Brain microvascular endothelial cell (primary cell): Measurements from ENCODE around the gene RASSF6.
"Not testable (repeated sequence)": the region's sequence is repeated elsewhere in the genome, so short reads cannot be mapped to it uniquely, and the experiment has no call there.

Source experiments
- DNase-seq: peaks from one replicate; pipeline ENCODE4 v3.0.0-alpha.2; 2020
- H3K27ac ChIP-seq: fragments of 250-450 bp; sonication (Bioruptor Pico); 2 replicates; pipeline ENCODE4 v1.5.1; 2020; ENCODE audit warnings: mild to moderate bottlenecking, moderate library complexity
- H3K27me3 ChIP-seq: fragments of 250-450 bp; sonication (Bioruptor Pico); replicated peaks from 2 replicates; pipeline ENCODE4 v1.5.1; 2020; ENCODE audit warnings: mild to moderate bottlenecking
- H3K36me3 ChIP-seq: fragments of 250-450 bp; sonication (Bioruptor Pico); replicated peaks from 2 replicates; pipeline ENCODE4 v1.5.1; 2020; ENCODE audit warnings: mild to moderate bottlenecking
- H3K4me3 ChIP-seq: 2 replicates; pipeline ENCODE4 v1.5.1; 2011; ENCODE audit warnings: low read depth, mild to moderate bottlenecking, control low read depth, low read length, moderate library complexity
- in situ Hi-C: cut with HindIII; loops from 2 replicates; pipeline ENCODE4 v1.10.0; 2017; ENCODE audit warnings: low sequenced_read_pairs, low pct_ligation_motif_present
- TF ChIP-seq, protein P1 (sequence below): IDR thresholded peaks from 2 replicates; pipeline ENCODE4 v1.5.1; 2011; ENCODE audit warnings: low read depth, mild to moderate bottlenecking, moderate library complexity, low read length, control low read depth, inconsistent platforms; ENCODE audit errors: missing control alignments

The RASSF6 gene

DNA sequence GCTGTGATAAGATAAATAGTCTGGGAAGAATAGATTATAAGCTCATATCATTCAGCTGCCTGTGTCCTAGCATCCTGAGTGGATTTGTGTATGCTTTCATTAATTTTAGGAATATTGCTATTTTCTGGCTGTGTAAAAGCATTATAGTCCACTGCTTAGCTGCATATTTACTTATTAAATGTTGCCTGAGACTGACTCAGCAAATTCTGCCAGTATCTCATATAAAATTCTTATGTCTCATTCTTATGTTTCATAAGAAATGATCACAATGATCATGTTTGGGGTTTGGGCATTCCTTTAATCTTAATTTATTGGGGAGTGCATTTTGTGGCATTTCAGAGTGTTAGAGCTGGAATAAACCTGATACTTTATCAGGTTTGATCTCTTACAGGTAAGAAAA is 34.9 kb downstream of the RASSF6 start:
- Histone ChIP-seq H3K4me3 (no peak overlapping the region), H3K27me3 (no peaks in the 10 kb centered on the region), H3K27ac (no peak overlapping the region), H3K36me3 (no peaks in the 10 kb centered on the region)
- no peak for DNase-seq
- in situ Hi-C loops, result no loop called here
- TF ChIP-seq, protein P1, sequence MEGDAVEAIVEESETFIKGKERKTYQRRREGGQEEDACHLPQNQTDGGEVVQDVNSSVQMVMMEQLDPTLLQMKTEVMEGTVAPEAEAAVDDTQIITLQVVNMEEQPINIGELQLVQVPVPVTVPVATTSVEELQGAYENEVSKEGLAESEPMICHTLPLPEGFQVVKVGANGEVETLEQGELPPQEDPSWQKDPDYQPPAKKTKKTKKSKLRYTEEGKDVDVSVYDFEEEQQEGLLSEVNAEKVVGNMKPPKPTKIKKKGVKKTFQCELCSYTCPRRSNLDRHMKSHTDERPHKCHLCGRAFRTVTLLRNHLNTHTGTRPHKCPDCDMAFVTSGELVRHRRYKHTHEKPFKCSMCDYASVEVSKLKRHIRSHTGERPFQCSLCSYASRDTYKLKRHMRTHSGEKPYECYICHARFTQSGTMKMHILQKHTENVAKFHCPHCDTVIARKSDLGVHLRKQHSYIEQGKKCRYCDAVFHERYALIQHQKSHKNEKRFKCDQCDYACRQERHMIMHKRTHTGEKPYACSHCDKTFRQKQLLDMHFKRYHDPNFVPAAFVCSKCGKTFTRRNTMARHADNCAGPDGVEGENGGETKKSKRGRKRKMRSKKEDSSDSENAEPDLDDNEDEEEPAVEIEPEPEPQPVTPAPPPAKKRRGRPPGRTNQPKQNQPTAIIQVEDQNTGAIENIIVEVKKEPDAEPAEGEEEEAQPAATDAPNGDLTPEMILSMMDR, result no peak

DNA sequence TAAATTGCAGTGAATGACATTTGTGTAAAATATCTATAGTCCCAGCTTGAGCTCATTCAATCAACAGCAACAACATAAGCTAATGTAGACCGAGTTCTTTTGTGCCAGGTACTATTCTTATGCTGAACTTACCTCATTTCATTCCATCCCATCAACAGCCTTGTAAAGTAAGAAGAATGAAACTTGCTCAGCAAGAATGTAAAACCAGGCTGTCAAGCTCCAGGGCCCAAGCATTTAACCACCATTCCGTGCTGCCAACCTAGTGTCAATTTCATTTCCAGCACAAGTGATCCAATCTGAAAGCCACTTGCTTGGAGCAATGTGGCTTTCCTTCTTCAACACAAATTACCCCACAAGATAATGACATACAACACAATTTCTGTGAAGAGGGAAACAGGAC is 36.6 kb downstream of the RASSF6 start:
- no peak for DNase-seq
- Histone ChIP-seq H3K4me3 (no peak overlapping the region), H3K27me3 (no peaks in the 10 kb centered on the region), H3K27ac (no peak overlapping the region), H3K36me3 (no peaks in the 10 kb centered on the region)
- TF ChIP-seq, protein P1, result no peak
- in situ Hi-C loops, result no loop called here

DNA sequence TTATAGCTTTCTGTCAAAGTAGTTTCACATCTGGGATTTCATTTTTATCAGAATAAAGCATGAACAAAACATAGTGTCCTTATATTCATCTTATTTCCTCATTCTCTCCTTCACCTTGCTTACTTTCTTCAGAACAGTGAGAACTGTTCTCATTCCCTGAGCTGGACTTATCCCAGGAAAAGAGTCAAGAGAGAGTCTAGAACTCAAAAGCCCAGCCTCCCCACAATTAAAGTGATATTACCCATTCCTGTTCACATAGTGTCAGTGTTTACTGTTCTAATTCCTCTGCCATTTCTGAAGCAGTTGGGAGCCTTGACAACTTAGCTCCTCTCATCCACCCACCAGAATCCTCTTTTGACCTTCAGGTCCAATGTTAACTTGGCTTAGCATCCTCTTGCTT is 42.9 kb downstream of the RASSF6 start:
- DNase-seq, result no peak
- in situ Hi-C loops, result no loop called here
- TF ChIP-seq, protein P1, result no peak
- Histone ChIP-seq H3K36me3 (no peaks in the 10 kb centered on the region), H3K27ac (no peak overlapping the region), H3K4me3 (no peak overlapping the region), H3K27me3 (no peaks in the 10 kb centered on the region)

DNA sequence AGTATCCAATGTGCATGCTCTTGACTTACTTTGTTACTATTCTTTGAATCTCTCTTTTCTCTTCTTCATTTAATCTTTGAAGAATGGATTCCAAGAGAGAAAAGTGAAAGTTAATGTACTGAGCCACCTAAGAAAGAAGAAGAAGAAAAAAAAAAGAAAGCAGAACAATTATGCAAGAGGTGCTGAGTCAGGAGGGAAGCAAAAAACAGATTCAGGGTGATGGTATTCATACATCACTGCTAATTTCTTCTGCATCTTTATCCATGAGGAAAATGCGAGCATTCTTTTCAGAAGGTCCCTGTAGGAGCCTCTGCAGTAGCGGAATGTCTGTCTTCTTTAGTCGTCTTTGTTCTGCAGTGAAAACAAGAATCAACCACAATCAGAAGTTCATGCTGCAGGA is 43.9 kb downstream of the RASSF6 start:
- Histone ChIP-seq H3K27me3 (no peaks in the 10 kb centered on the region), H3K4me3 (no peak overlapping the region), H3K36me3 (no peaks in the 10 kb centered on the region), H3K27ac (no peak overlapping the region)
- no peak for DNase-seq
- TF ChIP-seq, protein P1, result no peak
- in situ Hi-C loops, result no loop called here

DNA sequence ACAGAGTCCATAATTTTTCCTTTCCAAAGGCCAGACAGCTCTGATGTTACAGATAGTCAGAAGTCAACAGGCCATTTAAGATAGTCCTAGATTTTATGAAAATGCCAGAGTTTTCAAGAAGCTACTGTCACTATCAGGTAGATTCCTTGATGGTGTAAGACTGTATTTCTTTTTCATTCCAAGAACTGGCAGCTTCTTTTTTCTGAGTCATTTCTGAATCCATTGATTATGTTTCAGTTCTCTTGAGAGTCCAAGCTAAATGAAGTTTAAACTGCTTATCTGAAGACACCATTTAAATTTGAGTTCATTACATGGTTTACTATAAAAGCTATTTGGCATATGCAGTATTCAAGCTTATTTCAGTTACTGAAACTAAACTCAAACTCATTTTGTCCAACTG is 44.6 kb downstream of the RASSF6 start:
- in situ Hi-C loops, result no loop called here
- Histone ChIP-seq H3K27ac (no peak overlapping the region), H3K27me3 (no peaks in the 10 kb centered on the region), H3K4me3 (no peak overlapping the region), H3K36me3 (no peaks in the 10 kb centered on the region)
- TF ChIP-seq, protein P1, result no peak
- DNase-seq, result no peak

DNA sequence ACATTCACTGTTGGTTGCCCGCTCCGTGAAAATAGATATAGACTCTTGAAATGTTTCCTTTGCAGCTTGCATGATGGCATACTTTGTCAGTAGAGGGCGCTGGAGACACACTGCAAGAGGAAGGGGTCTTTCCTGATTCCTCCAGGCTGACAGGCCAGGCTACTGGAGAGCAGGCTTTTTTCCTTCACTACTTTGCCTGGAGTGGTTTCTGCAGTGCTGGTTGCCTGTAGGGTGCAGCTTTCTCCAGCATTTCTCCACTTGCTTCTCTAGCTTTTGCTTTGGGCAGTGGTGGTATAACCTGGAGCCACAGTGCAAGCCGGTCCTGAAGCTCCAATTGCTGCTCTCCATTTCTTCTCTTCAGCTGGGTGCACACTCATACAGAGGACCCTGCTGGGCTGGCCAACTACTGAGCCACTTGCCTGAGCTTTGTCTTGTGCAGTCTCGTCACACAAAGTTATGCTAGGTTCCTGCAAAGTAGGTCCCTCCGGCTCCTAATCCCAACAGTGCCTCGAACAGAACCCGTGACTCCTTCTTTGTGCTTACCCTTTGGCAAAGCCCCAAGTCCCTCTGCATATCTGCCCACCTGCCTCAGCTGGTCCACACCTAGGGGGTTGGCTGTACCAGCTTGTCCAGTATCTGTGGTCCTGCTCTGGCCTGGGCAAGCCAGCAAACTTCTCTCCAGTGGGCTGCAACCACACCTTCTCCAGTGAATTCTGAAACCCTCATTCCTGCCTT is 46.3 kb downstream of the RASSF6 start:
- Histone ChIP-seq H3K27me3 (no peaks in the 10 kb centered on the region), H3K27ac (no peak overlapping the region), H3K36me3 (no peaks in the 10 kb centered on the region), H3K4me3 (no peak overlapping the region)
- in situ Hi-C loops, result no loop called here
- TF ChIP-seq, protein P1, result peak; percentile 98
- DNase-seq, result peak; percentile 69

DNA sequence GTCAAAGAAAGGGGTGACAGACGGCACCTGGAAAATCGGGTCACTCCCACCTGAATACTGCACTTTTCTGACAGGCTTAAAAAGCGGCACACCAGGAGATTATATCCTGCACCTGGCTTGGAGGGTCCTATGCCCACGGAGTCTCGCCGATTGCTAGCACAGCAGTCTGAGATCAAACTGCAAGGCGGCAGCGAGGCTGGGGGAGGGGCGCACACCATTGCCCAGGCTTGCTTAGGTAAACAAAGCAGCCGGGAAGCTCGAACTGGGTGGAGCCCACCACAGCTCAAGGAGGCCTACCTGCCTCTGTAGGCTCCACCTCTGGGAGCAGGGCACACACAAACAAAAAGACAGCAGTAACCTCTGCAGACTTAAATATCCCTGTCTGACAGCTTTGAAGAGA is 69.4 kb downstream of the RASSF6 start:
- H3K36me3 ChIP-seq, H3K27me3 ChIP-seq, H3K4me3 ChIP-seq, DNase-seq, in situ Hi-C loops, H3K27ac ChIP-seq: not testable (repeated sequence)
